Activated CD8-positive, alpha-beta T cell treated with anti-CD3 and anti-CD28 coated beads for 36 hours (primary cell): ENCODE data around the gene GPRIN2. TPM values are rescaled to one million over a fixed set of nuclear protein-coding genes. Genes with fewer than 3 reads are reported as not detected.
"Not testable (repeated sequence)": the region's sequence is repeated elsewhere in the genome, so short reads cannot be mapped to it uniquely, and the experiment has no call there.

Experiments used
- ATAC-seq: fragments of 200-7000 bp; cut with Tn5 transposase; one replicate; pipeline ENCODE4 v1.10.0; 2021; ENCODE audit warnings: mild to moderate bottlenecking, moderate library complexity
- CTCF ChIA-PET: fragments of 350-600 bp; sonication (Branson Sonifier 250); formaldehyde crosslinking; loops from one replicate; lab custom pipeline; 2021; ENCODE audit warnings: antibody characterized with exemption; lab: Charles Lee
- POLR2A ChIA-PET: fragments of 350-600 bp; sonication (Branson Sonifier 250); formaldehyde crosslinking; loops from one replicate; lab custom pipeline; 2021; ENCODE audit warnings: antibody characterized with exemption; lab: Charles Lee
- DNase-seq: peaks from one replicate; pipeline ENCODE4 v3.0.0-alpha.2; 2020
- H3K27ac Mint-ChIP-seq: one replicate; pipeline ENCODE4 v1.8.0; 2021; ENCODE audit warnings: mild to moderate bottlenecking, mixed read lengths
- H3K27me3 Mint-ChIP-seq: one replicate; pipeline ENCODE4 v1.8.0; 2021; ENCODE audit warnings: mixed read lengths
- H3K36me3 Mint-ChIP-seq: one replicate; pipeline ENCODE4 v1.8.0; 2021; ENCODE audit warnings: low read depth, mixed read lengths
- H3K4me1 Mint-ChIP-seq: one replicate; pipeline ENCODE4 v1.8.0; 2021; ENCODE audit warnings: low read depth, mixed read lengths
- H3K4me3 Mint-ChIP-seq: one replicate; pipeline ENCODE4 v1.8.0; 2021; ENCODE audit warnings: mild to moderate bottlenecking, moderate library complexity, mixed read lengths
- H3K9me3 Mint-ChIP-seq: one replicate; pipeline ENCODE4 v1.8.0; 2021; ENCODE audit warnings: mixed read lengths
- intact Hi-C: fragments of 100-400 bp; cut with micrococcal nuclease; formaldehyde crosslinking; loops from one replicate; pipeline ENCODE4 v1.10.0; 2022
- total RNA-seq, 2 experiments: library from RNA; stranded (reverse); gene quantifications; one replicate each; pipeline ENCODE4 v1.2.3, GENCODE V29; 2021
- TF ChIP-seq, protein P1 (sequence below): fragments of 200-600 bp; IDR thresholded peaks from one replicate; pipeline ENCODE4 v1.8.0; 2022; ENCODE audit warnings: antibody characterized with exemption, mild to moderate bottlenecking

The GPRIN2 gene
- total RNA-seq, 2 experiments from 2014 or later: not detected

DNA sequence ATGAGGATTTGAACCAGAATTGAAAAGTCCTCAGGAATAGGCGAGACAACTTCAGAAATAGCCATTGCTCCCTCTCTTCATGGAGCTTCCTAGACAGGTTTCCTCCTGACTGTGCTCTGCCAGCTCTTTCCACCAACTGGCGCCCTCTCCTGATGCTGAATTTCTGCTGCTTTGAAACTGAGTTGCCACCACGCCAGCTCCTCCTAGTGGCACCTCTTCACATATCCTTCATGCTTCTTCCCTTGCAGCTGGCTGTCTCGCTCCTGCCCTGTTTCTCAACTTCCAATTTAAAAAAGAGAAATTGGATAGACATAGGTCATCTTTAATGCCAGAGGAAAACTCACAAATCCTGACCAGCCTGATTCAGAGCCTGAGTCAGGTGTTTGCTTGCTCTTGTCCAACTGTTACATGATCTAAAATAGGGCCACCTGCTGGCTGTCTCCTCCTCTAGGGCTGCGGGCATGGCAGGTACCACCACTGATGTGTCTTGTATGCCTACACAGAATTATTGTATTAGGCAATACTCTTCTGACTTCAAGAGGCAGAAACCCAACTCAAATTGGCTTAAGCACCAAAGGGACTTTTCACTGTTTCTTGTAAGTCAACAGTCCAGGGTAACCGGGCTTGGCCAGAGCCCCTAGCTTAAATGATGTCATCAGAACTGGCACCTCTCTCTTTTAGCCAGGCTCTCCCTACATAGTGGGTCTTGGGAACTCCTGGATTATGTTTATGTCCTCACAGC, 9.3 kb upstream of the GPRIN2 start:
- H3K27ac Mint-ChIP-seq, H3K9me3 Mint-ChIP-seq, POLR2A ChIA-PET, intact Hi-C loops, H3K4me3 Mint-ChIP-seq, H3K36me3 Mint-ChIP-seq, H3K4me1 Mint-ChIP-seq, H3K27me3 Mint-ChIP-seq: not testable (repeated sequence)
- peak; percentile 94 for ATAC-seq
- TF ChIP-seq, protein P1, sequence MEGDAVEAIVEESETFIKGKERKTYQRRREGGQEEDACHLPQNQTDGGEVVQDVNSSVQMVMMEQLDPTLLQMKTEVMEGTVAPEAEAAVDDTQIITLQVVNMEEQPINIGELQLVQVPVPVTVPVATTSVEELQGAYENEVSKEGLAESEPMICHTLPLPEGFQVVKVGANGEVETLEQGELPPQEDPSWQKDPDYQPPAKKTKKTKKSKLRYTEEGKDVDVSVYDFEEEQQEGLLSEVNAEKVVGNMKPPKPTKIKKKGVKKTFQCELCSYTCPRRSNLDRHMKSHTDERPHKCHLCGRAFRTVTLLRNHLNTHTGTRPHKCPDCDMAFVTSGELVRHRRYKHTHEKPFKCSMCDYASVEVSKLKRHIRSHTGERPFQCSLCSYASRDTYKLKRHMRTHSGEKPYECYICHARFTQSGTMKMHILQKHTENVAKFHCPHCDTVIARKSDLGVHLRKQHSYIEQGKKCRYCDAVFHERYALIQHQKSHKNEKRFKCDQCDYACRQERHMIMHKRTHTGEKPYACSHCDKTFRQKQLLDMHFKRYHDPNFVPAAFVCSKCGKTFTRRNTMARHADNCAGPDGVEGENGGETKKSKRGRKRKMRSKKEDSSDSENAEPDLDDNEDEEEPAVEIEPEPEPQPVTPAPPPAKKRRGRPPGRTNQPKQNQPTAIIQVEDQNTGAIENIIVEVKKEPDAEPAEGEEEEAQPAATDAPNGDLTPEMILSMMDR: peak; percentile 56
- CTCF ChIA-PET: interaction anchor here (0.7 to 1.0 kb wide), 2 partner anchors 22 to 337 kb away, joined by 3 to 4 read pairs; no protein-coding TSS in a partner anchor
- DNase-seq: peak; percentile 72

DNA sequence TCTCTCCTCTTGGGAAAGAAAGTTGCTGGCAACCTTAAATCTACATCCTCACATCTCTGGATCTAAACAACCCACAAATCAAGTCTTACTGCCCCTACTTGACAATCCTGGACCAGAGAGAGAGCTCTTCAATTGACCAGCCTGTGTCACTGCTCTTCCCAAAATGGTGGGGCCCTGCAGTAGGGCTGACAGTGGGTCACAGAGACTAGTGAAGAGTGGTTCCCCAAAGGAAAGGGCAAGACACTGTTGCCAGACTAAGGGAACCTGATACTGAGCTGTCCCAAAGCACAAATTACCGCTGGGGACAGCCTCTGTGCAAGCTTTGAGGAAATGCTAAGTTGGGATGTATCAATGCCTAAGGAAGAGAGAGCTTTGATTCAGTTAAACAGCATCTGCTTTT, 4.5 kb upstream of the GPRIN2 start:
- ChIA-PET CTCF (no interaction called here), POLR2A (interaction anchor here (1.2 kb wide), 1 partner anchor 31 kb away, joined by 4 read pairs; no protein-coding TSS in a partner anchor)
- intact Hi-C loops: no loop called here
- TF ChIP-seq, protein P1: no peak
- ATAC-seq (no peak), DNase-seq (no peak)
- H3K27ac Mint-ChIP-seq: no peak overlapping the region
- H3K4me3 Mint-ChIP-seq: no peak overlapping the region
- H3K36me3 Mint-ChIP-seq: no peaks in the 10 kb centered on the region
- peaks cover 2% of the 10 kb centered on the region for H3K27me3 Mint-ChIP-seq
- no peaks in the 10 kb centered on the region for H3K9me3 Mint-ChIP-seq
- peaks cover 4% of the 10 kb centered on the region for H3K4me1 Mint-ChIP-seq

DNA sequence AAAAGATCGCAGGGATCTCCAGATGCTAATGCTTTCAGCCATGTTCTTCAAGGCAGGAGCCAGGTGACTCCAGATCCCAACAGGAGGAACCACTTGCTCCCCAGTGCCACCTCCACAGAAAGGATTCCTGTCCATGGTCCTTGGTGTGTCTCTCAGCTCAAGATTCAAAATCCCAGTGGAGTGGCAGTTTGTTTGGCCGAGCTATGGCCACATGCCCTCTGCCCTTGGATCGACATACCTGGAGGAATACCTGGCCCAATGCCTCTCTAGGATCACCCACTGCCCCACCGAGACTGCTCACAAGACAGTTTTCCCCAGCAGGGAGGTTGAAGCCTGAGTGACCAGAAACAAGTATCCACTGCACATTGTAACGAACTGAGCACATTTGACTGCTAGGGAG, 3.9 kb upstream of the GPRIN2 start:
- Mint-ChIP-seq H3K27me3 (peaks cover 6% of the 10 kb centered on the region), H3K36me3 (no peaks in the 10 kb centered on the region), H3K4me1 (peaks cover 4% of the 10 kb centered on the region), H3K4me3 (no peak overlapping the region), H3K9me3 (no peaks in the 10 kb centered on the region), H3K27ac (no peak overlapping the region)
- ChIA-PET CTCF (interaction anchor here (1.2 kb wide), 1 partner anchor 16 kb away, joined by 4 read pairs; no protein-coding TSS in a partner anchor), POLR2A (interaction anchor here (1.2 kb wide), 1 partner anchor 30 kb away, joined by 4 read pairs; no protein-coding TSS in a partner anchor)
- ATAC-seq (no peak), DNase-seq (no peak)
- intact Hi-C loops: no loop called here
- TF ChIP-seq, protein P1: no peak

DNA sequence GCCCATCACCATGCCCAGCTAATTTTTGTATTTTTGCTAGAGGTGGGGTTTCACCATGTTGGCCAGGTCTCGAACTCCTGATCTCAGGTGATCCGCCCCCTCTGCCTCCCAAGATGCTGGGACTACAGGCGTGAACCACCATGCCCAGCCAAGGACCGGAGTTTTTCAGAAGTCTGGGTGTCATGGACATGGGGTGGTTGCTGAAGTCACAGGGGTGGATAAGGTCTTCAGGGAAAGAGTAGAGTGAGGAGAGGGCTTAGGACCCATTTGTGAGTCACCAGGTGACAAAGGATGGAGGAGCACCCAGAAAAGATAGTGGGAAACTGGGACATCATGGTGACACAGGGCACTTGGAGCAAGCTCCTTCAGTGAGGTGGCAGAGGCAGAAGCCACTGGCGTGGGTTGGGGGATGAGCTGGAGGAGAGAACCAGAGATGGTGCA, 2.8 kb upstream of the GPRIN2 start:
- Mint-ChIP-seq H3K27ac (no peak overlapping the region), H3K4me1 (peaks cover 4% of the 10 kb centered on the region), H3K36me3 (no peaks in the 10 kb centered on the region), H3K4me3 (no peak overlapping the region), H3K9me3 (no peaks in the 10 kb centered on the region), H3K27me3 (peaks cover 6% of the 10 kb centered on the region)
- DNase-seq (no peak), ATAC-seq (no peak)
- ChIA-PET CTCF (interaction anchor here (1.0 to 1.2 kb wide), 2 partner anchors 15 to 330 kb away, joined by 3 to 4 read pairs; no protein-coding TSS in a partner anchor), POLR2A (no interaction called here)
- TF ChIP-seq, protein P1: no peak
- intact Hi-C loops: no loop called here
